CD4-positive, alpha-beta memory T cell (primary cell): Measurements from ENCODE around the gene SPRY4. TPM values are rescaled to one million over a fixed set of nuclear protein-coding genes. Genes with fewer than 3 reads are reported as not detected.

Source experiments
- CTCF ChIA-PET: fragments of 350-600 bp; sonication (Branson Sonifier 250); formaldehyde crosslinking; loops from one replicate; lab custom pipeline; 2021; ENCODE audit warnings: inconsistent platforms; ENCODE audit not compliant: partially characterized antibody; lab: Charles Lee
- POLR2A ChIA-PET: fragments of 350-600 bp; sonication (Branson Sonifier 250); formaldehyde crosslinking; loops from one replicate; lab custom pipeline; 2021; ENCODE audit not compliant: partially characterized antibody; lab: Charles Lee
- DNase-seq, 5 donors: peaks; one replicate each; pipeline versions ENCODE4 v3.0.0 to v3.0.0-alpha.2; 2020 to 2022; ENCODE audit warnings: mixed read lengths in 1 of 5
- H3K27ac ChIP-seq: one replicate; pipeline ENCODE4 v1.7.0; 2013; ENCODE audit warnings: low read depth, low read length
- H3K27me3 ChIP-seq: 2 replicates; pipeline ENCODE4 v1.7.0; 2013; ENCODE audit warnings: mild to moderate bottlenecking, low read length, moderate library complexity; ENCODE audit not compliant: insufficient read depth
- H3K36me3 ChIP-seq: 2 replicates; pipeline ENCODE4 v1.7.0; 2013; ENCODE audit warnings: mild to moderate bottlenecking, low read length, moderate library complexity; ENCODE audit not compliant: insufficient read depth
- H3K4me1 ChIP-seq: 2 replicates; pipeline ENCODE4 v1.7.0; 2013; ENCODE audit warnings: mild to moderate bottlenecking, low read length, moderate library complexity; ENCODE audit not compliant: insufficient read depth
- H3K4me3 ChIP-seq, 2 donors: one replicate each; pipeline ENCODE4 v1.7.0; 2013; ENCODE audit warnings: low read length in 2 of 2, mild to moderate bottlenecking in 1 of 2
- H3K9me3 ChIP-seq, 2 donors: one replicate each; pipeline ENCODE4 v1.7.0; 2013; ENCODE audit warnings: low read length in 2 of 2, control low read depth in 1 of 2; ENCODE audit not compliant: control insufficient read depth in 1 of 2
- H3K27ac Mint-ChIP-seq, 7 donors: one replicate each; pipeline ENCODE4 v1.8.0; 2020 to 2021; ENCODE audit warnings: mixed read lengths in 7 of 7, mild to moderate bottlenecking in 6 of 7, inconsistent platforms in 3 of 7, moderate library complexity in 3 of 7
- H3K27me3 Mint-ChIP-seq, 2 donors: one replicate each; pipeline ENCODE4 v1.8.0; 2020 to 2021; ENCODE audit warnings: mixed read lengths in 2 of 2
- H3K36me3 Mint-ChIP-seq, 2 donors: one replicate each; pipeline ENCODE4 v1.8.0; 2020 to 2021; ENCODE audit warnings: mixed read lengths in 2 of 2, inconsistent platforms in 1 of 2, mild to moderate bottlenecking in 1 of 2
- H3K4me1 Mint-ChIP-seq, 4 donors: one replicate each; pipeline ENCODE4 v1.8.0; 2020 to 2021; ENCODE audit warnings: mixed read lengths in 4 of 4, mild to moderate bottlenecking in 1 of 4
- H3K4me3 Mint-ChIP-seq, 8 donors: one replicate each; pipeline ENCODE4 v1.8.0; 2020 to 2021; ENCODE audit warnings: mixed read lengths in 8 of 8, mild to moderate bottlenecking in 7 of 8, moderate library complexity in 6 of 8, inconsistent platforms in 3 of 8
- H3K9me3 Mint-ChIP-seq, 8 donors: one replicate each; pipeline ENCODE4 v1.8.0; 2020 to 2021; ENCODE audit warnings: mixed read lengths in 8 of 8, mild to moderate bottlenecking in 5 of 8, inconsistent platforms in 3 of 8, moderate library complexity in 1 of 8
- intact Hi-C: fragments of 100-400 bp; cut with micrococcal nuclease; formaldehyde crosslinking; loops from one replicate; pipeline ENCODE4 v1.15.1; 2023
- polyA plus RNA-seq, 2 donors: library from polyadenylated mRNA; unstranded; fragments of 300-500 nt; fragmentation: Illumina TruSeq; gene quantifications; one replicate each; pipeline ENCODE4 v1.2.3, GENCODE V29; 2021
- total RNA-seq, 2 experiments: library from RNA; stranded (reverse); gene quantifications; one replicate each; pipeline ENCODE4 v1.2.3, GENCODE V29; 2021

Gene SPRY4
- total and polyA plus RNA-seq, 4 experiments from 2014 or later, result not detected

GRCh38 chr5:142325725-142326479 lies 1.1 kb upstream of the SPRY4 start:
- peak in 1 of 5 donors; percentile 3 for DNase-seq
- ChIA-PET CTCF (interaction anchor here (1.0 to 1.5 kb wide), 2 partner anchors 95 to 107 kb away, joined by 3 read pairs; no protein-coding TSS in a partner anchor), POLR2A (interaction anchor here (0.7 to 1.4 kb wide), 2 partner anchors 10 to 31 kb away, joined by 3 to 6 read pairs; no protein-coding TSS in a partner anchor)
- Histone ChIP-seq H3K36me3 (no peaks in the 10 kb centered on the region), H3K27me3 (peaks cover 15% of the 10 kb centered on the region), H3K4me1 (peaks cover 29% of the 10 kb centered on the region), H3K9me3 (no peaks in the 10 kb centered on the region), H3K27ac (no peak overlapping the region), H3K4me3 (peak overlapping the region in 1 of 2 donors; percentile 50)
- peaks cover 23 to 36% of the 10 kb centered on the region in 2 donors for H3K27me3 Mint-ChIP-seq
- H3K27ac Mint-ChIP-seq, result peak overlapping the region in 1 of 7 donors; percentile 36
- no peaks in the 10 kb centered on the region for H3K36me3 Mint-ChIP-seq
- no peaks in the 10 kb centered on the region for H3K9me3 Mint-ChIP-seq
- peaks cover 9 to 30% (median 20%) of the 10 kb centered on the region in 4 donors for H3K4me1 Mint-ChIP-seq
- intact Hi-C loops, result loop anchor here (1.0 to 10.0 kb wide), 3 partner anchors 31 to 171 kb away; no protein-coding TSS in a partner anchor
- H3K4me3 Mint-ChIP-seq, result peak overlapping the region; percentile 25 to 95 (median 72)

- intact Hi-C loops, result loop anchor here (2.0 to 10.0 kb wide), 2 partner anchors 102 to 170 kb away; no protein-coding TSS in a partner anchor
- Histone ChIP-seq H3K27me3 (peaks cover 15% of the 10 kb centered on the region), H3K4me1 (peaks cover 29% of the 10 kb centered on the region), H3K4me3 (peak overlapping the region; percentile 39 to 50), H3K9me3 (no peaks in the 10 kb centered on the region), H3K36me3 (no peaks in the 10 kb centered on the region), H3K27ac (no peak overlapping the region)
- no peak for DNase-seq
- ChIA-PET POLR2A (interaction anchor here (0.6 to 2.3 kb wide), 7 partner anchors 28 to 189 kb away, joined by 3 to 8 read pairs (median 5); no protein-coding TSS in a partner anchor), CTCF (interaction anchor here (0.7 to 1.5 kb wide), 10 partner anchors 10 to 330 kb away, joined by 3 to 4 read pairs (median 3); no protein-coding TSS in a partner anchor)
- Mint-ChIP-seq H3K4me3 (peak overlapping the region; percentile 83 to 95 (median 88)), H3K36me3 (no peaks in the 10 kb centered on the region), H3K9me3 (no peaks in the 10 kb centered on the region), H3K4me1 (peaks cover 9 to 34% (median 20%) of the 10 kb centered on the region in 4 donors), H3K27ac (peak overlapping the region in 3 of 7 donors; percentile 73 to 88 (median 76)), H3K27me3 (peaks cover 24 to 38% of the 10 kb centered on the region in 2 donors)
These were observed 518 bp downstream of the SPRY4 start for GRCh38 chr5:142324136-142324870.

GRCh38 chr5:142323480-142324135 lies 1.2 kb downstream of the SPRY4 start:
- CTCF ChIA-PET, result interaction anchor here (0.7 to 1.4 kb wide), 4 partner anchors 81 to 330 kb away, joined by 3 read pairs; no protein-coding TSS in a partner anchor
- Histone ChIP-seq H3K4me3 (peak overlapping the region; percentile 39 to 50), H3K36me3 (no peaks in the 10 kb centered on the region), H3K27ac (no peak overlapping the region), H3K27me3 (peaks cover 15% of the 10 kb centered on the region), H3K4me1 (peaks cover 29% of the 10 kb centered on the region), H3K9me3 (no peaks in the 10 kb centered on the region)
- peaks cover 9 to 34% (median 21%) of the 10 kb centered on the region in 4 donors for H3K4me1 Mint-ChIP-seq
- peak overlapping the region; percentile 83 to 95 (median 88) for H3K4me3 Mint-ChIP-seq
- DNase-seq, result peak in 1 of 5 donors; percentile 1
- POLR2A ChIA-PET, result interaction anchor here (0.6 to 2.3 kb wide), 4 partner anchors 29 to 188 kb away, joined by 3 to 8 read pairs (median 4); no protein-coding TSS in a partner anchor
- H3K27me3 Mint-ChIP-seq, result peaks cover 24 to 41% of the 10 kb centered on the region in 2 donors
- intact Hi-C loops, result loop anchor here (2.0 to 10.0 kb wide), 2 partner anchors 101 to 169 kb away; no protein-coding TSS in a partner anchor
- H3K27ac Mint-ChIP-seq, result peak overlapping the region in 2 of 7 donors; percentile 5 to 74
- no peaks in the 10 kb centered on the region for H3K9me3 Mint-ChIP-seq
- H3K36me3 Mint-ChIP-seq, result no peaks in the 10 kb centered on the region

- peaks cover 15% of the 10 kb centered on the region for H3K27me3 ChIP-seq
- no peak overlapping the region for H3K27ac ChIP-seq
- H3K4me1 Mint-ChIP-seq, result peaks cover 9 to 34% (median 21%) of the 10 kb centered on the region in 4 donors
- no peak overlapping the region for H3K27ac Mint-ChIP-seq
- POLR2A ChIA-PET, result interaction anchor here (1.8 to 2.3 kb wide), 2 partner anchors 34 to 99 kb away, joined by 5 to 8 read pairs; no protein-coding TSS in a partner anchor
- H3K36me3 ChIP-seq, result no peaks in the 10 kb centered on the region
- peaks cover 24 to 41% of the 10 kb centered on the region in 2 donors for H3K27me3 Mint-ChIP-seq
- intact Hi-C loops, result loop anchor here (10.0 kb wide), 1 partner anchor 168 kb away; no protein-coding TSS in a partner anchor
- no peak overlapping the region for H3K4me3 ChIP-seq
- H3K4me3 Mint-ChIP-seq, result peak overlapping the region in 1 of 8 donors; percentile 5
- no peak for DNase-seq
- CTCF ChIA-PET, result interaction anchor here (1.2 to 2.0 kb wide), 2 partner anchors 11 to 226 kb away, joined by 3 to 8 read pairs; no protein-coding TSS in a partner anchor
- H3K4me1 ChIP-seq, result peaks cover 29% of the 10 kb centered on the region
- no peaks in the 10 kb centered on the region for H3K9me3 Mint-ChIP-seq
- H3K9me3 ChIP-seq, result no peaks in the 10 kb centered on the region
- H3K36me3 Mint-ChIP-seq, result no peaks in the 10 kb centered on the region
These were observed 1.9 kb downstream of the SPRY4 start for GRCh38 chr5:142322747-142323479.

- Mint-ChIP-seq H3K9me3 (no peaks in the 10 kb centered on the region), H3K4me1 (peaks cover 9 to 34% (median 21%) of the 10 kb centered on the region in 4 donors), H3K27ac (no peak overlapping the region), H3K4me3 (no peak overlapping the region), H3K36me3 (no peaks in the 10 kb centered on the region), H3K27me3 (peaks cover 22 to 38% of the 10 kb centered on the region in 2 donors)
- intact Hi-C loops, result loop anchor here (10.0 kb wide), 1 partner anchor 168 kb away; no protein-coding TSS in a partner anchor
- Histone ChIP-seq H3K9me3 (no peaks in the 10 kb centered on the region), H3K4me1 (peaks cover 29% of the 10 kb centered on the region), H3K4me3 (no peak overlapping the region), H3K36me3 (no peaks in the 10 kb centered on the region), H3K27ac (no peak overlapping the region), H3K27me3 (peaks cover 15% of the 10 kb centered on the region)
- DNase-seq, result no peak
- ChIA-PET POLR2A (interaction anchor here (1.8 kb wide), 1 partner anchor 35 kb away, joined by 5 read pairs; no protein-coding TSS in a partner anchor), CTCF (interaction anchor here (0.6 to 2.0 kb wide), 4 partner anchors 10 to 288 kb away, joined by 3 to 8 read pairs (median 3); no protein-coding TSS in a partner anchor)
These were observed 2.4 kb downstream of the SPRY4 start for GRCh38 chr5:142322403-142322746.
